ENCODE results near the gene CDH6. TPM values are rescaled to one million over a fixed set of nuclear protein-coding genes. Genes with fewer than 3 reads are reported as not detected.

Gene CDH6
- total and polyA plus RNA-seq, 2 experiments from 2014 or later: 0.60 to 1.1 TPM

DNA sequence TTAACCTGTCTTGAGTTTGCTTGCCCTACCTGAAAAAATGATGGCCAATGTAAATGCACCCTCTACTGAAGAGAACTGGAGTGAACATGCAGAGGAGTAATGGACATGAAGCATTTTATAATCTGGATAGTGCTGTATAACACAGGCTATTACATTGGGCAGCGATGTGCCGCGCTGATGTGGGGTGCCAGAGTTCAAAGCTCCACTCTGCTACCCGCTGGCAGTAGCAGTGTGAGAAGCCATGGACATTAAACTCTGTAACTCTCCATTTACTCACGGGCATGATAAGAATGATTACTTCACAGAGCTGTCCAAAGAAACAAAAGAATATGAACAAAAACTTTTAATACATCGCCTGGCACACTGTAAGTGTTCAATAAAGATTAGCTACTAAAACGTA is 7.5 kb upstream of the CDH6 start:
- TF ChIP-seq CREB1 (CRISPR knock-in tag; IDR thresholded peaks at IDR 0.05; ENCODE audit: low read depth) (no peak), ZNF114 (CRISPR knock-in tag; IDR thresholded peaks at IDR 0.05) (no peak), REST (IDR thresholded peaks at IDR 0.05; ENCODE audit: unreplicated experiment) (no peak), POLR2AphosphoS5 (IDR thresholded peaks at IDR 0.05; ENCODE audit: low read depth) (no peak), JUNB (IDR thresholded peaks at IDR 0.05; ENCODE audit: unreplicated experiment) (no peak), ETS1 (IDR thresholded peaks at IDR 0.05) (no peak), EZH2phosphoT487 (IDR thresholded peaks at IDR 0.05; ENCODE audit: unreplicated experiment) (no peak), EZH2 (IDR thresholded peaks at IDR 0.05; ENCODE audit: low read depth, unreplicated experiment) (no peak), ZNF331 (CRISPR knock-in tag; IDR thresholded peaks at IDR 0.05; ENCODE audit: low read depth) (no peak), ZNF462 (CRISPR knock-in tag; IDR thresholded peaks at IDR 0.05) (no peak)

More for the DNA sequence above, 7.5 kb upstream of the CDH6 start:
- no peak overlapping the region for H3K27ac ChIP-seq (ENCODE audit: low read depth)
- no peaks in the 10 kb centered on the region for H3K4me1 Mint-ChIP-seq
- no peaks in the 10 kb centered on the region for H4K20me1 ChIP-seq (replicated peaks; ENCODE audit: insufficient read depth)
- H3K27me3 ChIP-seq (ENCODE audit: insufficient read depth): no peaks in the 10 kb centered on the region
- ATAC-seq (no peak), DNase-seq (ENCODE audit: low spot score) (no peak)
- no peak overlapping the region for H3K4me2 ChIP-seq
- no peaks in the 10 kb centered on the region for H3K79me2 ChIP-seq (replicated peaks; ENCODE audit: insufficient read depth)
- no peak overlapping the region for H3K27ac Mint-ChIP-seq
- no peak overlapping the region for H2AFZ ChIP-seq
- no peaks in the 10 kb centered on the region for H3K36me3 Mint-ChIP-seq (ENCODE audit: low read depth)
- H3K4me3 Mint-ChIP-seq: no peak overlapping the region
- H3K4me1 ChIP-seq (ENCODE audit: insufficient read depth): no peaks in the 10 kb centered on the region
- no peaks in the 10 kb centered on the region for H3K9me3 Mint-ChIP-seq
- H3K27me3 Mint-ChIP-seq (ENCODE audit: insufficient read depth, low read depth, poor library complexity): no peaks in the 10 kb centered on the region
- H3K9me2 ChIP-seq (ENCODE audit: insufficient read depth): no peaks in the 10 kb centered on the region
- no peaks in the 10 kb centered on the region for H3F3A ChIP-seq (replicated peaks; ENCODE audit: low read depth)
- no peak overlapping the region for H3K4me3 ChIP-seq
- H3K36me3 ChIP-seq (ENCODE audit: insufficient read depth): no peaks in the 10 kb centered on the region
